ENCODE data around the gene JMJD8. TPM values are rescaled to one million over a fixed set of nuclear protein-coding genes. Genes with fewer than 3 reads are reported as not detected.

JMJD8 gene
- total RNA-seq, 1 experiment from 2014 or later = 90.5 TPM

- BruUV-seq (replicated peaks) = no TSS peak
- peak overlapping the region; percentile 89 for H3K27ac Mint-ChIP-seq (ENCODE audit: unreplicated experiment)
- CTCF ChIA-PET = interaction anchor here (1.2 kb wide), 1 partner anchor 9 kb away, joined by 3 read pairs; the partner anchor contains the start of gene WDR24
These were observed 3.0 kb downstream of the JMJD8 start for GRCh38 chr16:680967-681745.

GRCh38 chr16:680625-680945 is 3.5 kb downstream of the JMJD8 start:
- BruUV-seq (replicated peaks) = no TSS peak
- H3K27ac Mint-ChIP-seq (ENCODE audit: unreplicated experiment) = peak overlapping the region; percentile 89
- DNase-seq = no peak

More at GRCh38 chr16:680967-681745, 3.0 kb downstream of the JMJD8 start:
- intact Hi-C loops (cut with micrococcal nuclease; ENCODE audit: unreplicated experiment) = no loop called here
- Mint-ChIP-seq H3K9me3 (ENCODE audit: low read depth, unreplicated experiment) (no peaks in the 10 kb centered on the region), H3K4me3 (ENCODE audit: low read depth, unreplicated experiment) (peak overlapping the region; percentile 94), H3K27me3 (ENCODE audit: unreplicated experiment) (no peaks in the 10 kb centered on the region), H3K36me3 (ENCODE audit: insufficient read depth, unreplicated experiment) (peaks cover 85% of the 10 kb centered on the region), H3K4me1 (ENCODE audit: low read depth, unreplicated experiment) (peaks cover 22% of the 10 kb centered on the region)
- TF ChIP-seq, protein P1, sequence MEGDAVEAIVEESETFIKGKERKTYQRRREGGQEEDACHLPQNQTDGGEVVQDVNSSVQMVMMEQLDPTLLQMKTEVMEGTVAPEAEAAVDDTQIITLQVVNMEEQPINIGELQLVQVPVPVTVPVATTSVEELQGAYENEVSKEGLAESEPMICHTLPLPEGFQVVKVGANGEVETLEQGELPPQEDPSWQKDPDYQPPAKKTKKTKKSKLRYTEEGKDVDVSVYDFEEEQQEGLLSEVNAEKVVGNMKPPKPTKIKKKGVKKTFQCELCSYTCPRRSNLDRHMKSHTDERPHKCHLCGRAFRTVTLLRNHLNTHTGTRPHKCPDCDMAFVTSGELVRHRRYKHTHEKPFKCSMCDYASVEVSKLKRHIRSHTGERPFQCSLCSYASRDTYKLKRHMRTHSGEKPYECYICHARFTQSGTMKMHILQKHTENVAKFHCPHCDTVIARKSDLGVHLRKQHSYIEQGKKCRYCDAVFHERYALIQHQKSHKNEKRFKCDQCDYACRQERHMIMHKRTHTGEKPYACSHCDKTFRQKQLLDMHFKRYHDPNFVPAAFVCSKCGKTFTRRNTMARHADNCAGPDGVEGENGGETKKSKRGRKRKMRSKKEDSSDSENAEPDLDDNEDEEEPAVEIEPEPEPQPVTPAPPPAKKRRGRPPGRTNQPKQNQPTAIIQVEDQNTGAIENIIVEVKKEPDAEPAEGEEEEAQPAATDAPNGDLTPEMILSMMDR (IDR thresholded peaks at IDR 0.05; ENCODE audit: unreplicated experiment) = no peak
- peak; percentile 62 for DNase-seq

GRCh38 chr16:679814-680624 is 4.1 kb downstream of the JMJD8 start, which contains the start of gene STUB1:
Gene STUB1 (plus strand): TSS chr16:680410. CDS start chr16:680526, 116 bp downstream.
- peak; percentile 93 for DNase-seq
- Mint-ChIP-seq H3K4me1 (ENCODE audit: low read depth, unreplicated experiment) (peaks cover 22% of the 10 kb centered on the region), H3K27ac (ENCODE audit: unreplicated experiment) (peak within 1 kb of the TSS; percentile 89), H3K4me3 (ENCODE audit: low read depth, unreplicated experiment) (peak within 1 kb of the TSS; percentile 94), H3K36me3 (ENCODE audit: insufficient read depth, unreplicated experiment) (peaks cover 78% of the 10 kb centered on the region), H3K9me3 (ENCODE audit: low read depth, unreplicated experiment) (no peaks in the 10 kb centered on the region), H3K27me3 (ENCODE audit: unreplicated experiment) (no peaks in the 10 kb centered on the region)
- intact Hi-C loops (cut with micrococcal nuclease; ENCODE audit: unreplicated experiment) = no loop called here
- TF ChIP-seq, protein P1 (IDR thresholded peaks at IDR 0.05; ENCODE audit: unreplicated experiment) = no peak
- CTCF ChIA-PET = interaction anchor here (0.7 to 1.2 kb wide), 4 partner anchors 10 to 307 kb away, joined by 3 read pairs; partner anchors contain the start of genes CIAO3 and WDR24
- no TSS peak for BruUV-seq (replicated peaks)

More at GRCh38 chr16:680625-680945, 3.5 kb downstream of the JMJD8 start:
- H3K27me3 Mint-ChIP-seq (ENCODE audit: unreplicated experiment) = no peaks in the 10 kb centered on the region
- H3K4me1 Mint-ChIP-seq (ENCODE audit: low read depth, unreplicated experiment) = peaks cover 22% of the 10 kb centered on the region
- H3K36me3 Mint-ChIP-seq (ENCODE audit: insufficient read depth, unreplicated experiment) = peaks cover 79% of the 10 kb centered on the region
- TF ChIP-seq, protein P1 (IDR thresholded peaks at IDR 0.05; ENCODE audit: unreplicated experiment) = no peak
- intact Hi-C loops (cut with micrococcal nuclease; ENCODE audit: unreplicated experiment) = no loop called here
- CTCF ChIA-PET = interaction anchor here (0.7 to 1.2 kb wide), 3 partner anchors 9 to 306 kb away, joined by 3 read pairs; partner anchors contain the start of genes CIAO3 and WDR24
- no peaks in the 10 kb centered on the region for H3K9me3 Mint-ChIP-seq (ENCODE audit: low read depth, unreplicated experiment)
- peak overlapping the region; percentile 94 for H3K4me3 Mint-ChIP-seq (ENCODE audit: low read depth, unreplicated experiment)

Measured in Calu3 (cell line).